HG03378 (cell line): ENCODE measurements around the gene BRPF1.

Experiments
- ATAC-seq: cut with Tn5 transposase; IDR thresholded peaks from one replicate; pipeline ENCODE4 v1.9.1; 2021; ENCODE audit warnings: mild to moderate bottlenecking, moderate library complexity; ENCODE audit not compliant: unreplicated experiment

The BRPF1 gene

DNA sequence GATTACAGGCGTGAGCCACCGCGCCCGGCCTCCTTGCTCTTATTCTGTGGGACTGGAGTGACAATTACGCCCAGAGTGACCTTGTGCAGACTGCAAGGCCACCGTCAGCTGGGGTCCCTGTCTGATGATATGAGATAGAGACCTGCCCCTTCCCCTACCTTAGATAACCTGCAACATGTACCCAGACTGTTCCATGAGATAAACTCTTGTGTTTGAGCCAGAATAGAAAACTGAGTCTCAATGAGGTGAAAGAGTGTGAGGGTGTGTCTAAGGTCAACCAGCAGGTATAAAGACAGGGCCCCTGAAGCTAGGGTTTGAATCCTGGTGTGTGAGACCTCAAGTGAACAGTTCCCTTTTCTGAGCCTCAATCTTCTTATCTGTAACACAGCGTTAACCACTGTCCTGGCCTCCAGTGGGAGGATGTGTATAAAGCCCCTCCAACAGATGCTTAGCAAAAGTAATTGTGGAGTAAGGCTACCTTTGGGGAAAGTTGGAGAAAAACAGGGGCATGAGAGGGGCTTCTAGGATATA, 54.7 kb downstream of the BRPF1 start:
- ATAC-seq, result no peak

GRCh38 chr3:9786825-9787669, 55.5 kb downstream of the BRPF1 start:
- ATAC-seq, result no peak

GRCh38 chr3:9787714-9788113, 56.2 kb downstream of the BRPF1 start:
- ATAC-seq, result no peak

- ATAC-seq, result no peak
These were observed 59.6 kb downstream of the BRPF1 start for GRCh38 chr3:9791127-9791526.

GRCh38 chr3:9791790-9792404, 60.4 kb downstream of the BRPF1 start:
- peak; percentile 2 for ATAC-seq

DNA sequence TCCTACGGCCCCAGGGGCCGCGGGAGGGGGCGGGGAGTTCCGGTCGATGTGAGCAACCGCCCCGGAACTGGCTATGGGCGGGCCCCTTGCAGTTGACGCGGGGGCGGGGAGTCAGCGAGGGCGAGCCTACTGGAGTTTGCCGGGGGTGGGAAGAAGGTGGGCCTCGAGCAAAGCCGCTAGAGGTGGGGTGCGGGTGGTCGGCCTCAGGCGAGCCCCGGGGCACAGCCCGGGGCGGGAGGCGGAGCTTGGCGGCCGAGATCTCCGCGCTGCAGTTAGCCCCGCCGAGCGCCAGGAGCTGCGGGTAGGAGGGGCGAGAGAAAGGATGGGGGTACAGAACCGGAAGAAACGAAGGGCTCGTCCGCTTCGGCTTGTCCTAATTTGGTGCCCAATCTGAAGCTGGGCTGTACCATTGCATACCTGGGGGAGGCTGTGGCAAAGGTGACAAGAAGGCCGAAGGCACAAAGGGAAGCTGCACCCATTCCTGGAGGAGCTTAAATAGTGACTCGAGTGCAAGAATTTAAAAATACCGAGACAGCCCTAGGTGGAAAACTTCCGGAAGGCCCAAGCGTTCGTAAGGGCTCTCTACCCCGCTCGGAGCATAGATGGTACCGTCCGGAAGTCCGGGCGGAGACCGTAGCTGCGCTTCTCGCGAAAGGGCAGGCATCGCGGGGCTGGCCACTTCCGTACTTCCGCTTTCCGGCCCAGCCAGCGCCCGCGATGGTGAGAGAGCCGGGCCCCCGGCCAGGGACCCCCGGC, 61.0 kb downstream of the BRPF1 start, which contains the start of the genes ARPC4 and TADA3:
Gene ARPC4, plus strand, starts transcription at position 678 of the 756 bp plus-strand sequence. Its CDS starts 40 bp downstream, at position 718.
Gene TADA3, minus strand, starts transcription at position 69 of the 756 bp plus-strand sequence. CDS start 1,007 bp downstream, outside the sequence.
- ATAC-seq, result peak; percentile 86

DNA sequence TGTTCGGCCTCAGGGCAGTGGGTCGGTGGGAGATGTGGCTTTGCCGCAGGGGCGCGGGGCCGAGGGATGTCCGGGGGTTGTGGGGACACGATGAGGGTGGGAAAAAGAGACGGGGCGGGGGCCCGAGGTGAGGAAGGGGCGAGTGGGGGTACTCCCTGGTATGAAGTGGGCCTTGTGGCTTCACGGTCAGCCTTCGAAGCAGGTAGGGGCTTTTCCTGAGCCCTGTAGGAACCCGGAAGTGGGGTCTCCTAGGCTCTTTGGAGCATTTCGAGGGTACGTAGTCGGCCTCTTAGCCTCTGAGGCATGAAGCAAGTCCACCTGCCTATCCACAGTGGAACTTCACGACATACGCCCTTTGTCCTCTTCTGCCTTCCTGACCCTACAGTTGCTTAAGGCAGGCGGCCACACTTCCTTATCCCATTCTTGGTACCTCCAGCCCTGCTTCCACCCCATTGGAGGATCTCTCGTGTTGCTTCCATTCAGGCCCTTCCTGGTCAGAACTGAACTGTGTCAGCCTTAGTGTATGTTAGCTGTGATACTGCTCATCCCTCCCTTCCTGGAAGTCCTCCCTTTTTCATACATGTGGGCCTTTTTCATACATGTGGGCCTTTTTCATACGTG, 61.7 kb downstream of the BRPF1 start:
- ATAC-seq, result no peak

- ATAC-seq, result no peak
These were observed 62.9 kb downstream of the BRPF1 start for GRCh38 chr3:9794400-9794799.

DNA sequence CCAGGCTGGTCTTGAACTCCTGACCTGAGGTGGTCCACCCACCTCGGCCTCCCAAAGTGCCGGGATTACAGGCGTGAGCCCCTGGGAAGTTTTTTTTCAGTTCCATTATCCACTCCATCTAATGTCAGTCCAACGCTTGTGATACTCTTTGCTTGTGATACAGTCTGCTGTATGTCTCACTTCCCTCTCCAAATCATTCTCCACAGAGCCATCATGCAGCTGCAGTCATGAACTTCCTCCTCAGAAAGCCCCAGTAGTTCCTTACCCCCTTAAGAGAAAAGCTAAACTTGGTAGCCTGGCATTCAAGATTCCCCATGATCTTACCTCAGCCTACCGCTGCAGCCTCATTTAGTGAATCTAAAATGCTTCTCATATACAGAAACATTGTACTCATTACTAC, 63.7 kb downstream of the BRPF1 start:
- no peak for ATAC-seq

DNA sequence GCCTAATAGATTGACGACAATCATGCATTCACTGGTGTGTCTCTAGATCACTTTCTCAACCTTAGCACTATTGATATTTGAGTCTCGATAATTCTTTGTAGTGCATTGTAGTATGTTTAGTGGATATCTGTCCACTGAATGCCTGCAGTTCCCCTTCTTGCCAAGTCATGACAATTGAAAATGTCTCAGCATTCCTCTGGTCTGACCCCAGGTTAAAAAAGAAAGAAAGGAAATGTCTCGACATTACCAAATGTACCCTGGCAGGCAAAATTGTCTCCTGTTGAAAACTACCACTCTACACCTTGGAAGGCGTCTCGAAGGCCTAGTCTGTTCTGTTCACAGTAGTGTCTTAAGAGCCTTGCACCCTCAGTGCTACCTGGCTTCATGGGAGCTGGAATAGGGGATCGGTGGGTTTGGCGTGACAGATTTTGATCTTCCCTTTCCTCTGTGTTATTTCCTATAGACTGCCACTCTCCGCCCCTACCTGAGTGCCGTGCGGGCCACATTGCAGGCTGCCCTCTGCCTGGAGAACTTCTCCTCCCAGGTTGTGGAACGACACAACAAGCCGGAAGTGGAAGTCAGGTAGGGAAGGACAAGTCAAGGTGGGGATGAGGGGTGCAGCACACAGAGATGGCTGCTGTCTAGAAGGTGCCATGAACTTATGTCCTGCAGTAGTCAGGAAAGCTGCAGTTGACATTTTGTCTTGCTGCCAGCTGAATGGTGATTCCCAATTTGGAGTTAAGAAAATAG, 65.8 kb downstream of the BRPF1 start:
- ATAC-seq, result no peak
